HUES64 (cell line): ENCODE measurements around the gene SYTL2.

ENCODE experiments used
- H3K27ac ChIP-seq: 2 replicates; pipeline ENCODE4 v1.7.0; 2013; ENCODE audit warnings: low read depth, low read length, inconsistent platforms
- H3K27me3 ChIP-seq: 2 replicates; pipeline ENCODE4 v1.6.1; 2013; ENCODE audit warnings: mild to moderate bottlenecking, low read length; ENCODE audit not compliant: insufficient read depth
- H3K36me3 ChIP-seq: 2 replicates; pipeline ENCODE4 v1.6.1; 2013; ENCODE audit warnings: mild to moderate bottlenecking, low read length; ENCODE audit not compliant: insufficient read depth
- H3K4me1 ChIP-seq: 2 replicates; pipeline ENCODE4 v1.6.1; 2013; ENCODE audit warnings: mild to moderate bottlenecking, low read length, moderate library complexity; ENCODE audit not compliant: insufficient read depth
- H3K4me3 ChIP-seq: 2 replicates; pipeline ENCODE4 v1.5.1; 2013; ENCODE audit warnings: mild to moderate bottlenecking, low read length, moderate library complexity
- H3K9ac ChIP-seq: 2 replicates; pipeline ENCODE4 v1.6.1; 2013; ENCODE audit warnings: mild to moderate bottlenecking, low read depth, low read length
- H3K9me3 ChIP-seq: 2 replicates; pipeline ENCODE4 v1.6.1; 2013; ENCODE audit warnings: low read depth, low read length; ENCODE audit not compliant: insufficient read depth
- WGBS: fragments of 150-250, 120-280 bp; methylation state at CpG from one replicate; pipeline ENCODE4 v1.1.7; 2013; ENCODE audit warnings: missing lambda C conversion rate; 5-methylcytosine and 5-hydroxymethylcytosine counted together

Gene SYTL2

GRCh38 chr11:85724748-85725465, 86.0 kb downstream of the SYTL2 start:
- no peak overlapping the region for H3K27ac ChIP-seq
- H3K27me3 ChIP-seq, result no peaks in the 10 kb centered on the region
- peaks cover 18% of the 10 kb centered on the region for H3K4me1 ChIP-seq
- H3K4me3 ChIP-seq, result no peak overlapping the region
- no peaks in the 10 kb centered on the region for H3K9me3 ChIP-seq
- H3K36me3 ChIP-seq, result no peaks in the 10 kb centered on the region
- 96% methylated on average over 6 of the region's 6 CpGs for WGBS
- no peak overlapping the region for H3K9ac ChIP-seq

GRCh38 chr11:85723088-85723487, 87.9 kb downstream of the SYTL2 start:
- no peaks in the 10 kb centered on the region for H3K36me3 ChIP-seq
- no peak overlapping the region for H3K4me3 ChIP-seq
- WGBS, result 96% methylated on average over 5 of the region's 5 CpGs
- peaks cover 36% of the 10 kb centered on the region for H3K4me1 ChIP-seq
- H3K27me3 ChIP-seq, result no peaks in the 10 kb centered on the region
- no peaks in the 10 kb centered on the region for H3K9me3 ChIP-seq
- no peak overlapping the region for H3K27ac ChIP-seq
- no peak overlapping the region for H3K9ac ChIP-seq

GRCh38 chr11:85721191-85721590, 89.8 kb downstream of the SYTL2 start:
- 88% methylated on average over 3 of the region's 3 CpGs for WGBS
- Histone ChIP-seq H3K9ac (no peak overlapping the region), H3K36me3 (no peaks in the 10 kb centered on the region), H3K27me3 (no peaks in the 10 kb centered on the region), H3K4me1 (peaks cover 48% of the 10 kb centered on the region), H3K9me3 (no peaks in the 10 kb centered on the region), H3K27ac (no peak overlapping the region), H3K4me3 (no peak overlapping the region)

- WGBS, result 19% methylated on average over 10 of the region's 10 CpGs
- Histone ChIP-seq H3K27ac (peak overlapping the region; percentile 84), H3K27me3 (no peaks in the 10 kb centered on the region), H3K4me1 (peaks cover 48% of the 10 kb centered on the region), H3K9me3 (no peaks in the 10 kb centered on the region), H3K36me3 (no peaks in the 10 kb centered on the region), H3K9ac (peak overlapping the region; percentile 29; the same call in 1 of the 2 replicates), H3K4me3 (peak overlapping the region; percentile 6; the same call in 1 of the 2 replicates)
These were observed 91.7 kb downstream of the SYTL2 start for GRCh38 chr11:85718991-85719807.

GRCh38 chr11:85718126-85718943, 92.6 kb downstream of the SYTL2 start:
- 78% methylated on average over 7 of the region's 7 CpGs for WGBS
- Histone ChIP-seq H3K4me3 (peak overlapping the region; percentile 6; the same call in 1 of the 2 replicates), H3K9me3 (no peaks in the 10 kb centered on the region), H3K9ac (peak overlapping the region; percentile 29; the same call in 1 of the 2 replicates), H3K27ac (peak overlapping the region; percentile 84), H3K27me3 (no peaks in the 10 kb centered on the region), H3K4me1 (peaks cover 48% of the 10 kb centered on the region), H3K36me3 (no peaks in the 10 kb centered on the region)

GRCh38 chr11:85717429-85717828, 93.5 kb downstream of the SYTL2 start:
- Histone ChIP-seq H3K9me3 (no peaks in the 10 kb centered on the region), H3K4me3 (no peak overlapping the region), H3K27me3 (no peaks in the 10 kb centered on the region), H3K27ac (no peak overlapping the region), H3K4me1 (peaks cover 48% of the 10 kb centered on the region), H3K9ac (no peak overlapping the region), H3K36me3 (no peaks in the 10 kb centered on the region)
- WGBS, result 100% methylated on average over 2 of the region's 2 CpGs

GRCh38 chr11:85712953-85713352, 98.0 kb downstream of the SYTL2 start:
- Histone ChIP-seq H3K27ac (no peak overlapping the region), H3K9ac (no peak overlapping the region), H3K9me3 (no peaks in the 10 kb centered on the region), H3K36me3 (no peaks in the 10 kb centered on the region), H3K4me1 (peaks cover 19% of the 10 kb centered on the region), H3K27me3 (no peaks in the 10 kb centered on the region), H3K4me3 (no peak overlapping the region)
- WGBS, result 97% methylated on average over 3 of the region's 3 CpGs

- Histone ChIP-seq H3K4me1 (peaks cover 5% of the 10 kb centered on the region; the same call in 1 of the 2 replicates), H3K27ac (no peak overlapping the region), H3K27me3 (no peaks in the 10 kb centered on the region), H3K36me3 (no peaks in the 10 kb centered on the region), H3K4me3 (no peak overlapping the region), H3K9ac (no peak overlapping the region), H3K9me3 (no peaks in the 10 kb centered on the region)
- 86% methylated on average over 5 of the region's 5 CpGs for WGBS
These were observed 100.0 kb downstream of the SYTL2 start for GRCh38 chr11:85710917-85711316.

- no peak overlapping the region for H3K27ac ChIP-seq
- no peaks in the 10 kb centered on the region for H3K4me1 ChIP-seq
- H3K36me3 ChIP-seq, result no peaks in the 10 kb centered on the region
- no peaks in the 10 kb centered on the region for H3K27me3 ChIP-seq
- H3K4me3 ChIP-seq, result no peak overlapping the region
- no peaks in the 10 kb centered on the region for H3K9me3 ChIP-seq
- WGBS, result 93% methylated on average over 3 of the region's 5 CpGs
- H3K9ac ChIP-seq, result no peak overlapping the region
These were observed 100.8 kb downstream of the SYTL2 start for GRCh38 chr11:85709941-85710702.

GRCh38 chr11:85705800-85706199, 105.1 kb downstream of the SYTL2 start:
- H3K4me3 ChIP-seq, result no peak overlapping the region
- no peak overlapping the region for H3K27ac ChIP-seq
- no peaks in the 10 kb centered on the region for H3K27me3 ChIP-seq
- H3K9ac ChIP-seq, result no peak overlapping the region
- H3K36me3 ChIP-seq, result no peaks in the 10 kb centered on the region
- no peaks in the 10 kb centered on the region for H3K4me1 ChIP-seq
- no peaks in the 10 kb centered on the region for H3K9me3 ChIP-seq
